GM10847 (cell line): ENCODE results near the gene PHACTR3.

Experiments used
- POLR2A ChIP-seq: IDR thresholded peaks from 2 replicates; pipeline ENCODE4 v1.6.1; 2011; ENCODE audit not compliant: insufficient read length; ENCODE audit errors: extremely low read depth

The PHACTR3 gene

GRCh38 chr20:59600472-59600871, 3.9 kb upstream of the PHACTR3 start:
- TF ChIP-seq POLR2A, result no peak

- TF ChIP-seq POLR2A, result no peak
Measured at GRCh38 chr20:59602546-59603080, 1.7 kb upstream of the PHACTR3 start.

GRCh38 chr20:59603176-59603575, 1.2 kb upstream of the PHACTR3 start:
- no peak for TF ChIP-seq POLR2A

- no peak for TF ChIP-seq POLR2A
Measured at GRCh38 chr20:59604741-59605600, 631 bp downstream of the PHACTR3 start.

- TF ChIP-seq POLR2A, result no peak
Measured at GRCh38 chr20:59605601-59606364, 1.4 kb downstream of the PHACTR3 start.

- TF ChIP-seq POLR2A, result no peak
Measured at GRCh38 chr20:59606566-59606965, 2.2 kb downstream of the PHACTR3 start.

- TF ChIP-seq POLR2A, result no peak
Measured at GRCh38 chr20:59608396-59608795, 4.1 kb downstream of the PHACTR3 start.

GRCh38 chr20:59608871-59609270, 4.5 kb downstream of the PHACTR3 start:
- no peak for TF ChIP-seq POLR2A

GRCh38 chr20:59611286-59611685, 6.9 kb downstream of the PHACTR3 start:
- TF ChIP-seq POLR2A, result no peak

- no peak for TF ChIP-seq POLR2A
Measured at GRCh38 chr20:59613861-59614260, 9.5 kb downstream of the PHACTR3 start.

GRCh38 chr20:59614714-59615113, 10.4 kb downstream of the PHACTR3 start:
- no peak for TF ChIP-seq POLR2A

- TF ChIP-seq POLR2A, result no peak
Measured at GRCh38 chr20:59616306-59616705, 12.0 kb downstream of the PHACTR3 start.

- no peak for TF ChIP-seq POLR2A
Measured at GRCh38 chr20:59617221-59617620, 12.9 kb downstream of the PHACTR3 start.

- TF ChIP-seq POLR2A, result no peak
Measured at GRCh38 chr20:59618131-59618530, 13.8 kb downstream of the PHACTR3 start.

GRCh38 chr20:59620860-59621505, 16.6 kb downstream of the PHACTR3 start:
- TF ChIP-seq POLR2A, result no peak
